Mononuclear cell (primary cell): ENCODE data around the gene VAV2. TPM values are rescaled to one million over a fixed set of nuclear protein-coding genes. Genes with fewer than 3 reads are reported as not detected.

Experiments
- H3K27me3 ChIP-seq: 2 replicates; pipeline ENCODE4 v1.6.0; 2011; ENCODE audit warnings: low read length, control low read depth; ENCODE audit not compliant: insufficient read depth
- H3K4me1 ChIP-seq: 2 replicates; pipeline ENCODE4 v1.5.1; 2011; ENCODE audit warnings: mild to moderate bottlenecking, low read length, control low read depth; ENCODE audit not compliant: insufficient read depth
- H3K4me3 ChIP-seq: 2 replicates; pipeline ENCODE4 v1.5.1; 2011; ENCODE audit warnings: mild to moderate bottlenecking, low read length, moderate library complexity
- H3K9me3 ChIP-seq: 2 replicates; pipeline ENCODE4 v1.5.1; 2011; ENCODE audit warnings: low read depth, mild to moderate bottlenecking, control low read depth, low read length
- total RNA-seq: library from RNA; depleted of rRNA; stranded (reverse); fragments of >200 nt; gene quantifications from one replicate; pipeline ENCODE4 v1.2.3, GENCODE V29; 2012

Gene VAV2
- total RNA-seq, 1 donor, result 4.5 TPM

DNA sequence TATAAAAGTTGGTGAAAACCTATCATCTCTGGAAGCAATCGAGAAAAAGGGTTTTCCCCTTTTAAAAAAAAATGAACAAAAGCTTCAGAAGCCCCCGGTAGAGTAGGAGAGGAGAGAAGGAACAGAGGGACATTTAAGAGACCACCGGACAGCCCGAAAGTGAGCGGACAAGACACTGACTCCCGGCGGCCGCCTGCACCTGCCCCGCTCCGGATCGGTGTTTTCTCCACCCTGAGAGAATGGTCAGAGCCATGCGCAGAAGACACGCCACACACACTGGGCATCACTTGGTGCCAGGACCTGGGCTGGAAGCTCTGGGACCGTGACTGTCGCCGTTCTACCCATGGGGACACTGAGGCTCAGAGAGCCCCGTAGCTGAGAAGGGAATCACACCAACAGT lies 192.4 kb downstream of the VAV2 start:
- Histone ChIP-seq H3K4me3 (no peak overlapping the region), H3K27me3 (no peaks in the 10 kb centered on the region), H3K4me1 (no peaks in the 10 kb centered on the region), H3K9me3 (no peaks in the 10 kb centered on the region)

DNA sequence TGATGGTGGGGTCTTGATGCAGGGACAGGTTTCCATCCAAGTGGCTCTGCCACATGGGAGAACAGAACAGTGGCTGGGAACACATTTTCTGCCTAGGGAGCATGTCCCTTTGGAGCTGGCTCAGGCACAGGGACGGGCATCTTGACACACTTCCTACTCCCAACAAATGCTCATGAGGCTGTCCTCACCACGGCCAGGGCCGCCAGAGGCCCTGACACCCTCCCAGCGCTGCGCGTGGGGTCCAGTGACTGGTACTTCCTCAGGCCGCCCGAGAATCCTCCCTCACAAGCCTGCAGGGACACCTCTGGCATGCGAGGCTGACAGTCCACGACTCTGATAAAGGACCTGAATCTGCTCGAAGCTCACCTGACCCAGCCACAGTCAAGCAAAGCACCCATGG lies 193.0 kb downstream of the VAV2 start:
- Histone ChIP-seq H3K9me3 (no peaks in the 10 kb centered on the region), H3K4me3 (no peak overlapping the region), H3K27me3 (no peaks in the 10 kb centered on the region), H3K4me1 (peaks cover 3% of the 10 kb centered on the region)

- Histone ChIP-seq H3K4me1 (peaks cover 13% of the 10 kb centered on the region), H3K27me3 (no peaks in the 10 kb centered on the region), H3K4me3 (no peak overlapping the region), H3K9me3 (no peaks in the 10 kb centered on the region)
Measured at GRCh38 chr9:133798160-133798559, 194.0 kb downstream of the VAV2 start.

DNA sequence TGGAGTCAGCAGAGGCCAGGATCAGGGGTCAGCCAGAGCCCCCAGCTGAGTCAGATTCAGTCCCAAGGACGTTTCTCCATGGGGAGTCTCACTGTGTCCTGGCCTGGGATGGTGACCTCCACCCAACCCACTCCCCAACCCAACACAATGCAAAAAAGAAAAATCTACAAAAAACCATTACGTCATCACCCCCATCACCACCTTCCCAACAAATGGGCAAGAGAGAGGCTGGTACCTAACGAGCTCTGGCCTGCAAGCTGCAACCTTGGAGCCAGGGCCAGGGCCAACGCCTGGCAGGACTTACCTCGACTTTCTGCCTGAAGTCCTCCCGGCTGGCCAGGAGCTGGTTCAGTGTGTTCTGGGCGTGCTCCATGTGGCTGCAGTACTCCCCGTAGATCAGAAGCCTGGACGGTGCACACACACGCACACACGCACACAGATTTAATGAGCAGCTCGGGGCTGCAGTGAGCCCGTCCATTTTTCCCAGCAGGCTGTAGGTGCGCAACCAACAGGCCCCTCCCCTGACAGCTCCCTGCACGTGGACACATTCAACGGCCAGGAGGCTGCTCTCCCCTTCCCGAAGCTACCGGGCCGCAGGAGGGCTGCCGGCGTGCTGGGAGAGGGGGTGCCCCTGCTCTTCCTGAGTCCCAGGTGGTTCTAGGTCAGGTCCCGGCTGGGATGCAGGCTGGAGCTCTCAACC lies 194.6 kb downstream of the VAV2 start:
- no peak overlapping the region for H3K4me3 ChIP-seq
- H3K27me3 ChIP-seq, result no peaks in the 10 kb centered on the region
- H3K4me1 ChIP-seq, result peaks cover 19% of the 10 kb centered on the region
- no peaks in the 10 kb centered on the region for H3K9me3 ChIP-seq

DNA sequence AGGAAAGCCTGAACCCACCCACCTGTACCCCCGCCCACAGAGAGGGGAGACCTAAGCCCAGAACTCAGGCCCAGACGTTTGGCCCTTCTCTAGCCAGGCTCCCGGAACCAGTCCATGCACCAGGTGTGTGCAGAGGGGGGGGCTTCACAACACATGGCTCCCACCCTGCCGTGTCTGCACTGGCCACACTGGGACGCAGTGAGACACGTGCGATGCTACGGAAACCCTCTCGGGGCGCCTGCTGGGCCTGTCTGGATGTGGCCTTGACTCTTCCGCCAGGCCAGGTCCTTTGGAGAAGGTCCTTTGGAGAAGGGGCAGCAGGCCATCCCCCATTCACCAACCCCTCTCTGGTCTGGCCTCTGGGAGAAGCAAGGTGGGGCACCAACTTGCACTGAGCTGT lies 195.6 kb downstream of the VAV2 start:
- H3K4me3 ChIP-seq, result no peak overlapping the region
- no peaks in the 10 kb centered on the region for H3K9me3 ChIP-seq
- peaks cover 19% of the 10 kb centered on the region for H3K4me1 ChIP-seq
- no peaks in the 10 kb centered on the region for H3K27me3 ChIP-seq

- H3K27me3 ChIP-seq, result no peaks in the 10 kb centered on the region
- peaks cover 19% of the 10 kb centered on the region for H3K4me1 ChIP-seq
- H3K4me3 ChIP-seq, result no peak overlapping the region
- H3K9me3 ChIP-seq, result no peaks in the 10 kb centered on the region
Measured at GRCh38 chr9:133795049-133795448, 197.1 kb downstream of the VAV2 start.

- Histone ChIP-seq H3K27me3 (no peaks in the 10 kb centered on the region), H3K9me3 (no peaks in the 10 kb centered on the region), H3K4me1 (peaks cover 27% of the 10 kb centered on the region), H3K4me3 (no peak overlapping the region)
Measured at GRCh38 chr9:133794016-133794760, 197.9 kb downstream of the VAV2 start.

- Histone ChIP-seq H3K9me3 (no peaks in the 10 kb centered on the region), H3K27me3 (no peaks in the 10 kb centered on the region), H3K4me3 (no peak overlapping the region), H3K4me1 (peaks cover 35% of the 10 kb centered on the region)
Measured at GRCh38 chr9:133793471-133793870, 198.7 kb downstream of the VAV2 start.

DNA sequence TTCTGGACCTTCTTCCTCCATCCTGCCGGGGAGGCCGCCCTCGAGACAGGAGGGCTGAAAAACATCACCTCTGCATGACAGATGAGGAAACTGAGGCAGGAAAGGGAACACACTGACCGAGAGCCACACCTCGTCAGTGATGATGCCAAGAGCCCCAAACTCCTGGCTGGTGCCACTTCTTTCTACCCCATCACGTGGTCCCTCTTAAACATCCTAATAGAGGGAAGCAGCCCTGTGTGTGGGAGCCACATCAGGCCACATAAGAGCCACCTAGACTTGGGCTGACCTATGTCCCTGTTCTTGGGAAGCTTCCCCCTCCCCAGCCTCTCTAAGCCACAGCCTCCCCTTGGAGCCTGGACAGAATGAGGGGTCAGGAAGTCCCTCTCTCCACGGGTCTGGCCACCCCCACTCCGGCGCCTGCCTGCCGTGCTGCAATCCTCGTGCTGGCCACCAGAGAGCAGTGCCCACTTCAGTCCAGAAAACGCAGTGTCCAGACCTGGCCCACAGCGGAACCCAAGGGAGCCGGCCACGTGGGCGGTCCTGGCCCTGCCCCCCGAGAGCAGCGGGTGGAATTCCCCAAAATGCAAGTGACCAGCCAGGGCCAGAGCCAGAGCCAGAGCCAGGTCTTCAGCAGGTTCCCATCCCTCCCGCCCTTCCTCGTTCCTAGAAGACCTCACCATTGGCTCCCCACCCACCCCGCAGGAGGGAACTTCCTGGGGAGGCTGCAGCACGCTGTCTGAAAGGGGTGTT lies 199.2 kb downstream of the VAV2 start:
- no peaks in the 10 kb centered on the region for H3K9me3 ChIP-seq
- H3K4me3 ChIP-seq, result no peak overlapping the region
- H3K27me3 ChIP-seq, result no peaks in the 10 kb centered on the region
- H3K4me1 ChIP-seq, result peaks cover 40% of the 10 kb centered on the region

- H3K9me3 ChIP-seq, result no peaks in the 10 kb centered on the region
- peaks cover 49% of the 10 kb centered on the region for H3K4me1 ChIP-seq
- H3K27me3 ChIP-seq, result no peaks in the 10 kb centered on the region
- no peak overlapping the region for H3K4me3 ChIP-seq
Measured at GRCh38 chr9:133791735-133792649, 200.1 kb downstream of the VAV2 start.

DNA sequence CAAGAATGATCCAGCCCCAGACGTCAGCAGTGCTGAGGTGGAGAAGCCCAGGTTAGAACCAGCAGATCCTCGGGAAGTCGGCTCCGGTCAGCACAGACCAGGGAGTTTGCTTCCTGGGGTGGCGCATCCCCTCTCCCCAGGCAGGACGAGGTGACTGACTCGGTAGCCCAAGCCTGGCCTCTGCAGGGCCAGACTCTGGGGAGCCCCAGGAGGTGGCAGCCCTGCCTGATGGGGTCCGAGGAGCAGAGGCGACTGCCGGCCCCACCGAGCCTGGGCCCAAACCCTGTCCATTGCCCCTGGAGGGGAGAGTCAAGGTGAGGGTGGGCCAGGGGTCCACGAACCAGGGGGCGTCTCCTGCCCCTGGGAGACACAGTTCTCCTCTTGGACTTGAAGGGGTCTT lies 201.1 kb downstream of the VAV2 start:
- Histone ChIP-seq H3K4me1 (peaks cover 58% of the 10 kb centered on the region), H3K4me3 (no peak overlapping the region), H3K9me3 (no peaks in the 10 kb centered on the region), H3K27me3 (no peaks in the 10 kb centered on the region)

GRCh38 chr9:133789778-133790177 lies 202.3 kb downstream of the VAV2 start:
- H3K4me3 ChIP-seq, result no peak overlapping the region
- H3K4me1 ChIP-seq, result peaks cover 71% of the 10 kb centered on the region
- no peaks in the 10 kb centered on the region for H3K9me3 ChIP-seq
- H3K27me3 ChIP-seq, result no peaks in the 10 kb centered on the region

DNA sequence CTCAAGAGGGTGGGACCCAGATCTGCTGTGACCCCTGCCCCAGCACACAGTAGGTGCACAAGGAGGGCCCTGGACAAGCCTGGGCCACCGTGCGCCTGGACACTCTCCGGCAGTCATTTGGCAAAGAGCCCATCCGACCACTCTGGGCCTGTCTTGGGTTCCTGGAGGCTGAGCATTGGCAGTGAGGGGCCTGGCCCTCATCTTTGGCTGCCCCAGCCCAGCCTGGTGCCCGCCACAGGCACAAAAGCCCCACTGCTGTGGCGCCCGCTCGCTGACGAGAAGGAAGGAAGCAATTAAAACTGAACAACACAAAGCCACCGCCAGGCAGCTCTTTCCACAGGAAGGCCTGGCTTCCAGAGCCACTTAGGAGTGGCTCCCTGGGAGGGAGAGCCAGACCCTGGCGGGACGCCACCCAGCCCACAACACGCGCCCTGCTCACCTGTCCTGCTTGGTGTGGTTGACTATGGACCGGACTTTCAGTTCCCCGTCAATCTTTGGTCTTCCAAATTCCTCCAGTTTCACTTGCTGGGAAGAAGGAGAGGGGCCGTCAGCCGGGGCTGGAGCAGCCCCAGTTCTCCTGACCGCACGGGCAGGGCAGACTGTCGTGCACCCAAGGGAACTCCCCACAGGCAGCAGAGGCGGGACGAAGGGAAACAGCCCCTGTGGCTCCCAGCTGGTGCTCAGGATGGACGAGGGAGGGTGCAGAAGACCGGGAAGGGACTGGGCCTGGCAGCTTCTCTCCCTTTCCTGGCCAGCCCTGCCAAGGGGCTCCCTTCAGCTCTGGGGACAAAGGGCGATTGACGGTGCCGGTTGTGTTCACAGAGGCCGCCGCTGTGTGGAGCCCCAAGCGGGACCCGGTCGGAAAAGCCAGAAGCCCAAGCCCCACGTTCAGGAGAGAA lies 203.1 kb downstream of the VAV2 start:
- Histone ChIP-seq H3K4me1 (peaks cover 71% of the 10 kb centered on the region), H3K9me3 (no peaks in the 10 kb centered on the region), H3K27me3 (no peaks in the 10 kb centered on the region), H3K4me3 (no peak overlapping the region)
